Breast epithelium (tissue), 3 donors: ENCODE data around the gene CCDC121.

Source experiments
- POLR2A ChIP-seq: fragments of 450-650 bp; IDR thresholded peaks from one replicate; pipeline ENCODE4 v1.6.1; 2016; ENCODE audit warnings: antibody characterized with exemption, mild to moderate bottlenecking, moderate library complexity
- POLR2AphosphoS5 ChIP-seq, 3 donors: sonication (generic); formaldehyde crosslinking; IDR thresholded peaks; one replicate each; pipeline ENCODE4 v1.6.1; 2017; ENCODE audit warnings: antibody characterized with exemption in 3 of 3
- TF ChIP-seq, protein P1 (sequence below), 3 donors: fragments of 450-650 bp; IDR thresholded peaks; one replicate each; pipeline ENCODE4 v1.5.1; 2016 to 2017; ENCODE audit warnings: antibody characterized with exemption in 3 of 3, mild to moderate bottlenecking in 3 of 3, moderate library complexity in 3 of 3

DNA sequence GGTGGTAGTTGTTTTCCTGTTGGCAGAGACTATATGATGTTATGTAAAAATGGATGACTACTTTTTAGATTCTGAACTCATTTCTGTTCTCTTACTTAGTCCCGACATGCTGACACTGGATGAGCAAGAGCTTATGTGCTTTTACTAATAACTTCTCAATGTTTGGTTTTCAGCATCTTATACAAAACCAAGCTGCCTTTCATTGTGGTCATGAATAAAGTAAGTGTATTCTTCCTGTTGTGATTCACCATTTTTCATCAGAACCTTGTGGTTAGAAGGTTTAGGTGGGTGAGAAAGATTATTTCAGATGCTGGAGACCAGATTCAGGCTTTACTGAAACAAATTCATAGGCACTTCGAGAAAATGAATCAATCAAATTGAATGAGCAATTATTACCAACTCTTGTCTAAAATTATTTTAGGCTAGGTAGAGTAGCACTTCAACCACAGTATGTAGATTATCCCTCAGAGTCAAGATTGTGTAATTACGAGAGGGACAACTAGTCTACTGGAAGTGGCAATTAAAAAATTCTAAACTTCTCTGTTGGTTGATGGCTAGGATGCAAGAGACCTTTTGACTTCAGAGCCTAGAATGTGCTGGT is 9.3 kb upstream of the CCDC121 start:
- TF ChIP-seq, protein P1, sequence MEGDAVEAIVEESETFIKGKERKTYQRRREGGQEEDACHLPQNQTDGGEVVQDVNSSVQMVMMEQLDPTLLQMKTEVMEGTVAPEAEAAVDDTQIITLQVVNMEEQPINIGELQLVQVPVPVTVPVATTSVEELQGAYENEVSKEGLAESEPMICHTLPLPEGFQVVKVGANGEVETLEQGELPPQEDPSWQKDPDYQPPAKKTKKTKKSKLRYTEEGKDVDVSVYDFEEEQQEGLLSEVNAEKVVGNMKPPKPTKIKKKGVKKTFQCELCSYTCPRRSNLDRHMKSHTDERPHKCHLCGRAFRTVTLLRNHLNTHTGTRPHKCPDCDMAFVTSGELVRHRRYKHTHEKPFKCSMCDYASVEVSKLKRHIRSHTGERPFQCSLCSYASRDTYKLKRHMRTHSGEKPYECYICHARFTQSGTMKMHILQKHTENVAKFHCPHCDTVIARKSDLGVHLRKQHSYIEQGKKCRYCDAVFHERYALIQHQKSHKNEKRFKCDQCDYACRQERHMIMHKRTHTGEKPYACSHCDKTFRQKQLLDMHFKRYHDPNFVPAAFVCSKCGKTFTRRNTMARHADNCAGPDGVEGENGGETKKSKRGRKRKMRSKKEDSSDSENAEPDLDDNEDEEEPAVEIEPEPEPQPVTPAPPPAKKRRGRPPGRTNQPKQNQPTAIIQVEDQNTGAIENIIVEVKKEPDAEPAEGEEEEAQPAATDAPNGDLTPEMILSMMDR (IDR thresholded peaks at IDR 0.05), result no peak
- TF ChIP-seq POLR2A (no peak), POLR2AphosphoS5 (IDR thresholded peaks at IDR 0.05) (no peak)
